SK-N-SH (cell line): ENCODE data around the gene TAOK2.

ENCODE experiments used
- EP300 ChIP-seq, 2 experiments: IDR thresholded peaks; 2 replicates each; pipeline versions ENCODE4 v1.4.0 to v1.6.1; 2012; ENCODE audit warnings: borderline replicate concordance in 1 of 2, low read depth in 1 of 2, low read length in 1 of 2
- FOXM1 ChIP-seq: IDR thresholded peaks from 2 replicates; pipeline ENCODE4 v1.4.0; 2012; ENCODE audit warnings: low read depth, mild to moderate bottlenecking
- NRF1 ChIP-seq: IDR thresholded peaks from 2 replicates; pipeline ENCODE4 v1.6.1; 2012; ENCODE audit warnings: low read depth, mild to moderate bottlenecking, low read length
- POLR2AphosphoS5 ChIP-seq: IDR thresholded peaks from 2 replicates; pipeline ENCODE4 v1.6.1; 2012; ENCODE audit warnings: low read depth, low read length
- RAD21 ChIP-seq: IDR thresholded peaks from 2 replicates; pipeline ENCODE4 v1.6.1; 2012; ENCODE audit warnings: mild to moderate bottlenecking, low read length
- TAF1 ChIP-seq: IDR thresholded peaks from 2 replicates; pipeline ENCODE4 v1.6.1; 2012; ENCODE audit warnings: low read depth, mild to moderate bottlenecking, low read length, moderate library complexity, borderline replicate concordance
- YY1 ChIP-seq: IDR thresholded peaks from 2 replicates; pipeline ENCODE4 v1.4.0; 2012; ENCODE audit warnings: low read depth, mild to moderate bottlenecking
- TF ChIP-seq, protein P1 (sequence below): fragments of 200-600 bp; sonication (generic); IDR thresholded peaks from 2 replicates; pipeline ENCODE4 v1.6.1; 2017; ENCODE audit warnings: antibody characterized with exemption, mild to moderate bottlenecking, moderate library complexity
- TF ChIP-seq, protein P2 (sequence below): IDR thresholded peaks from 2 replicates; pipeline ENCODE4 v1.4.0; 2012; ENCODE audit warnings: low read depth
- TF ChIP-seq, protein P3 (sequence below): IDR thresholded peaks from 2 replicates; pipeline ENCODE4 v1.4.0; 2012; ENCODE audit warnings: low read depth, borderline replicate concordance

DNA sequence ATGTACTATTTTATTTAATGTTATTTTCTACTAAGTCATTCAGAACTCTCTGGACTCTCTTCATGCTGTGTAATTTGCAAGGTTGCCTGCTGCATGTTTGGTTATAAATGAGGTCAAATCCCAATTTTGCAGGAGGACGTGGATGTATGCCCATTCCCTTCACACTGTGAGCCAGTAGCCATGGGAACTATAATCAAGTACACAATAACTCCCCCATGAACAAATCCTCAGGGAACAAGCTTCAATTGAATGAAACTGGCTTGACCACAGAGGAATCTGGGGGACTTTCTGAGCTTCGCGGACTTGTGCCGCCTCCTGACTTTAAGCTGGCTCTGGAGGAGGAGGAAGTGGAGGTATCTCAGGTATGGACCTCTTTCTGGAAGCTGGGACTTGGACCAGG is 33.0 kb upstream of the TAOK2 start:
- TF ChIP-seq EP300 (IDR thresholded peaks at IDR 0.05; ENCODE audit: borderline replicate concordance in 1 of 2, low read depth in 1 of 2, low read length in 1 of 2): no peak
- TF ChIP-seq, protein P1, sequence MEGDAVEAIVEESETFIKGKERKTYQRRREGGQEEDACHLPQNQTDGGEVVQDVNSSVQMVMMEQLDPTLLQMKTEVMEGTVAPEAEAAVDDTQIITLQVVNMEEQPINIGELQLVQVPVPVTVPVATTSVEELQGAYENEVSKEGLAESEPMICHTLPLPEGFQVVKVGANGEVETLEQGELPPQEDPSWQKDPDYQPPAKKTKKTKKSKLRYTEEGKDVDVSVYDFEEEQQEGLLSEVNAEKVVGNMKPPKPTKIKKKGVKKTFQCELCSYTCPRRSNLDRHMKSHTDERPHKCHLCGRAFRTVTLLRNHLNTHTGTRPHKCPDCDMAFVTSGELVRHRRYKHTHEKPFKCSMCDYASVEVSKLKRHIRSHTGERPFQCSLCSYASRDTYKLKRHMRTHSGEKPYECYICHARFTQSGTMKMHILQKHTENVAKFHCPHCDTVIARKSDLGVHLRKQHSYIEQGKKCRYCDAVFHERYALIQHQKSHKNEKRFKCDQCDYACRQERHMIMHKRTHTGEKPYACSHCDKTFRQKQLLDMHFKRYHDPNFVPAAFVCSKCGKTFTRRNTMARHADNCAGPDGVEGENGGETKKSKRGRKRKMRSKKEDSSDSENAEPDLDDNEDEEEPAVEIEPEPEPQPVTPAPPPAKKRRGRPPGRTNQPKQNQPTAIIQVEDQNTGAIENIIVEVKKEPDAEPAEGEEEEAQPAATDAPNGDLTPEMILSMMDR: no peak
- no peak for TF ChIP-seq YY1
- TF ChIP-seq, protein P2, sequence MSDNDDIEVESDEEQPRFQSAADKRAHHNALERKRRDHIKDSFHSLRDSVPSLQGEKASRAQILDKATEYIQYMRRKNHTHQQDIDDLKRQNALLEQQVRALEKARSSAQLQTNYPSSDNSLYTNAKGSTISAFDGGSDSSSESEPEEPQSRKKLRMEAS: no peak
- TF ChIP-seq FOXM1: no peak
- TF ChIP-seq TAF1: no peak
- no peak for TF ChIP-seq NRF1
- TF ChIP-seq, protein P3, sequence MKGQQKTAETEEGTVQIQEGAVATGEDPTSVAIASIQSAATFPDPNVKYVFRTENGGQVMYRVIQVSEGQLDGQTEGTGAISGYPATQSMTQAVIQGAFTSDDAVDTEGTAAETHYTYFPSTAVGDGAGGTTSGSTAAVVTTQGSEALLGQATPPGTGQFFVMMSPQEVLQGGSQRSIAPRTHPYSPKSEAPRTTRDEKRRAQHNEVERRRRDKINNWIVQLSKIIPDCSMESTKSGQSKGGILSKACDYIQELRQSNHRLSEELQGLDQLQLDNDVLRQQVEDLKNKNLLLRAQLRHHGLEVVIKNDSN: no peak
- no peak for TF ChIP-seq RAD21
- no peak for TF ChIP-seq POLR2AphosphoS5
